Body of pancreas (tissue), 4 donors: ENCODE measurements around the gene DHRS1. TPM values are rescaled to one million over a fixed set of nuclear protein-coding genes. Genes with fewer than 3 reads are reported as not detected.

Experiments
- ATAC-seq: fragments of 150-250 bp; one replicate; pipeline ENCODE4 v1.9.1; 2016
- DNase-seq, 4 donors: peaks; one replicate each; pipeline ENCODE4 v3.0.0-alpha.2; 2019
- H3K27ac ChIP-seq, 4 donors: fragments of 200-600 bp; sonication (generic); 1 replicate in 3 of 4; 2 replicates in 1 of 4; pipeline versions ENCODE4 v1.5.1 to v1.6.1; 2016 to 2019; ENCODE audit warnings: mild to moderate bottlenecking in 1 of 4, mixed read lengths in 1 of 4, moderate library complexity in 1 of 4
- H3K27me3 ChIP-seq, 2 donors: fragments of 200-600 bp; sonication (generic); one replicate each; pipeline ENCODE4 v1.6.0; 2016; ENCODE audit warnings: mild to moderate bottlenecking in 1 of 2
- H3K36me3 ChIP-seq, 2 donors: fragments of 200-600 bp; sonication (generic); replicated peaks in 1 of 2; 2 replicates each; pipeline ENCODE4 v1.5.1; 2016; ENCODE audit warnings: low read depth in 2 of 2; ENCODE audit not compliant: insufficient read depth in 1 of 2
- H3K4me1 ChIP-seq: fragments of 200-600 bp; sonication (generic); one replicate; pipeline ENCODE4 v1.6.0; 2016
- H3K4me3 ChIP-seq, 2 donors: fragments of 200-600 bp; sonication (generic); 1 replicate in 1 of 2; 2 replicates in 1 of 2; pipeline ENCODE4 v1.5.1; 2016 to 2019
- H3K9me3 ChIP-seq, 3 donors: fragments of 200-600 bp; sonication (generic); 1 replicate in 2 of 3; 2 replicates in 1 of 3; pipeline ENCODE4 v1.5.1; 2016
- POLR2A ChIP-seq, 3 donors: fragments of 450-650 bp; IDR thresholded peaks; one replicate each; pipeline ENCODE4 v1.6.1; 2016; ENCODE audit warnings: antibody characterized with exemption in 3 of 3, mild to moderate bottlenecking in 2 of 3
- WGBS, 2 donors: methylation state at CpG; one replicate each; pipeline ENCODE4 v1.1.5; 2017; 5-methylcytosine and 5-hydroxymethylcytosine counted together
- intact Hi-C: fragments of 100-400 bp; cut with DNase I; formaldehyde crosslinking; loops from one replicate; pipeline ENCODE4 v1.15.1; 2023
- total RNA-seq, 2 donors: library from RNA; depleted of rRNA; stranded (reverse); fragments of >200 nt; gene quantifications; one replicate each; pipeline ENCODE4 v1.1.0, GENCODE V29; 2016
- TF ChIP-seq, protein P1 (sequence below), 7 experiments: fragments of 450-650 bp in 4 of 7; fragments of 200-600 bp in 3 of 7; sonication (generic) in 3 of 7; IDR thresholded peaks; one replicate each; pipeline ENCODE4 v1.5.1; 2016 to 2019; ENCODE audit warnings: antibody characterized with exemption in 7 of 7

The DHRS1 gene
- total RNA-seq, 2 donors from 2014 or later = 18.8 to 31.4 TPM

GRCh38 chr14:24337824-24338175 is 38.2 kb upstream of the DHRS1 start:
- ATAC-seq (no peak), DNase-seq (no peak)
- intact Hi-C loops = loop anchor here (10.0 kb wide), 1 partner anchor 97 kb away; no protein-coding TSS in a partner anchor
- TF ChIP-seq POLR2A (IDR thresholded peaks at IDR 0.05) = no peak
- TF ChIP-seq, protein P1, sequence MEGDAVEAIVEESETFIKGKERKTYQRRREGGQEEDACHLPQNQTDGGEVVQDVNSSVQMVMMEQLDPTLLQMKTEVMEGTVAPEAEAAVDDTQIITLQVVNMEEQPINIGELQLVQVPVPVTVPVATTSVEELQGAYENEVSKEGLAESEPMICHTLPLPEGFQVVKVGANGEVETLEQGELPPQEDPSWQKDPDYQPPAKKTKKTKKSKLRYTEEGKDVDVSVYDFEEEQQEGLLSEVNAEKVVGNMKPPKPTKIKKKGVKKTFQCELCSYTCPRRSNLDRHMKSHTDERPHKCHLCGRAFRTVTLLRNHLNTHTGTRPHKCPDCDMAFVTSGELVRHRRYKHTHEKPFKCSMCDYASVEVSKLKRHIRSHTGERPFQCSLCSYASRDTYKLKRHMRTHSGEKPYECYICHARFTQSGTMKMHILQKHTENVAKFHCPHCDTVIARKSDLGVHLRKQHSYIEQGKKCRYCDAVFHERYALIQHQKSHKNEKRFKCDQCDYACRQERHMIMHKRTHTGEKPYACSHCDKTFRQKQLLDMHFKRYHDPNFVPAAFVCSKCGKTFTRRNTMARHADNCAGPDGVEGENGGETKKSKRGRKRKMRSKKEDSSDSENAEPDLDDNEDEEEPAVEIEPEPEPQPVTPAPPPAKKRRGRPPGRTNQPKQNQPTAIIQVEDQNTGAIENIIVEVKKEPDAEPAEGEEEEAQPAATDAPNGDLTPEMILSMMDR (IDR thresholded peaks at IDR 0.05) = no peak
- Histone ChIP-seq H3K4me3 (no peak overlapping the region), H3K27ac (no peak overlapping the region), H3K36me3 (no peaks in the 10 kb centered on the region), H3K4me1 (peaks cover 43% of the 10 kb centered on the region), H3K27me3 (peaks cover 4 to 5% of the 10 kb centered on the region in 2 donors), H3K9me3 (no peaks in the 10 kb centered on the region)
- WGBS, 2 donors = 90 to 94% methylated on average over 8 of the region's 8 CpGs

DNA sequence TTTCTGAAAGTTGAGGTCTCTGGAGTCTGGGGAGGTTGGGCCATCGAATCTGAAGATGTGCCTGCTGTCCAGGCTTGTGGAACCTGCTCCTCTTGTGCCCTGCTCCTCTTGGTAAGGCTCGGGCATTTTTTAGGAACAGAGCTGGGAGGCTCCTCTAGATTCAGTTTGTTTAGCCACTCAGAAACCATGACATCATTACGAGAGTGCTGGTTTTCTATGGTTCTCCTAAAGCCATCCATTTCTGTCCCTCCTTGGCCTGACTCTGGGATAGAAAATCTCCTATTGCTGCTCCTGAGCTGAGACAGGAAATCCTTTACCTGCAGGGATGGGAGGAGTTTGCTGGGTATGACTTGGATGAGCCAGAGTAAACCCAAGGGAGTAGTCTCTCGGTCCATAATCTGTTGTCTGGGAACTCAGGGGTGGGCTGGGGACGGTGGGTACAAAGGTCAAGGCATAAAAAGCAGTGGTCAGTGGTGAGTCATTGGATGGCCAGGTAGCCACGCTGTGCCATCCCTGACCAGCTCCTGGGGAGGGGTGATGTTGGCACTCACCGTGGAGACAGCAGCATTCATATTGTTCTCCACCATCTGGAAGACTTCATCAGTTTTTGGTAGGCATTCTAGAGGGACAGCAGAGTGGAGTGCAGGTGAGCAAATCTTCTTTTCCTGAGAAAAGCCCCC is 37.7 kb upstream of the DHRS1 start:
- no peaks in the 10 kb centered on the region for H3K9me3 ChIP-seq
- no peak for DNase-seq
- intact Hi-C loops = loop anchor here (10.0 kb wide), 1 partner anchor 98 kb away; no protein-coding TSS in a partner anchor

DNA sequence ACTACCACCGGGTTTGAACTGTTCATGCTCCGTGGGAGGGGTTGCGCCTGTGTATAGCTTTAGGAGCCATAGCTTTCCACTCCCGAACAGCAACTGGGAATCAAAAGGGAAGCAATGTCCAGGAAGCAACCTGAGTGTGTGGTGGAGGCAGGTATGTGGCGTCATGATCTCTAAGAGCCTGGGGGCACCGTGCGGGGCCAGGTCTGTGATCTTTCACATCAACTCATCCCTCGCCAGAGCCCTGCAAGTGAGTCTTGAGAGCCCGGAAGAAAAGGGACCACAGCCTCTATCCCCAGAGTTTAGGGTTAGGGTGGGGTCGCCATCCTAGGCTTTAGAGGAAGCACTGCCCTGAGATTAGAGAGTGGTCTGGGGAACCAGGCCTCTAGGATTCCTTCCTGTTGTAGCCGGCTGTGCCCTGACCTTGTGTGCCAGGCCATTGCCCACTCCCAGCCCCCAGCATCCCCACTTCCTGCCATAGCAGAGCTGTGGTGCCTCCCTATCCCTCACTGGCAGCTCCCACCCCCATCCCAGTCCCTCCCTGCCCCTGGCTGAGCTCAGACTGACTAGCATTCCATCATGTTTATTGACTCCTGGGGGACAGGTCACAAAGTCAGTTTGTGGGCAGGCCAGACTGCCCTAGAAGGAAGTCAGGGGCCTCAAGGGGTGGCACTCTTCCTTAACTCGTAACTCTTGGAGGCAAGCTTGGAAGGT is 36.0 kb upstream of the DHRS1 start:
- DNase-seq (no peak), ATAC-seq (no peak)
- Histone ChIP-seq H3K4me1 (peaks cover 54% of the 10 kb centered on the region), H3K4me3 (no peak overlapping the region), H3K9me3 (no peaks in the 10 kb centered on the region), H3K36me3 (no peaks in the 10 kb centered on the region), H3K27me3 (peaks cover 4 to 5% of the 10 kb centered on the region in 2 donors), H3K27ac (peak overlapping the region in 1 of 4 donors; percentile 24)
- intact Hi-C loops = loop anchor here (10.0 kb wide), 1 partner anchor 99 kb away; no protein-coding TSS in a partner anchor
- TF ChIP-seq, protein P1 (IDR thresholded peaks at IDR 0.05) = no peak
- no peak for TF ChIP-seq POLR2A (IDR thresholded peaks at IDR 0.05)
- WGBS, 2 donors = 62 to 78% methylated on average over 6 to 12 of the region's 12 CpGs

More for the DNA sequence above, 37.7 kb upstream of the DHRS1 start:
- Histone ChIP-seq H3K4me3 (no peak overlapping the region), H3K27ac (no peak overlapping the region), H3K27me3 (peaks cover 4 to 5% of the 10 kb centered on the region in 2 donors), H3K36me3 (no peaks in the 10 kb centered on the region), H3K4me1 (peaks cover 48% of the 10 kb centered on the region)
- TF ChIP-seq, protein P1 (IDR thresholded peaks at IDR 0.05) = no peak
- TF ChIP-seq POLR2A (IDR thresholded peaks at IDR 0.05) = no peak
- 79 to 83% methylated on average over 6 to 7 of the region's 7 CpGs for WGBS, 2 donors
- no peak for ATAC-seq

DNA sequence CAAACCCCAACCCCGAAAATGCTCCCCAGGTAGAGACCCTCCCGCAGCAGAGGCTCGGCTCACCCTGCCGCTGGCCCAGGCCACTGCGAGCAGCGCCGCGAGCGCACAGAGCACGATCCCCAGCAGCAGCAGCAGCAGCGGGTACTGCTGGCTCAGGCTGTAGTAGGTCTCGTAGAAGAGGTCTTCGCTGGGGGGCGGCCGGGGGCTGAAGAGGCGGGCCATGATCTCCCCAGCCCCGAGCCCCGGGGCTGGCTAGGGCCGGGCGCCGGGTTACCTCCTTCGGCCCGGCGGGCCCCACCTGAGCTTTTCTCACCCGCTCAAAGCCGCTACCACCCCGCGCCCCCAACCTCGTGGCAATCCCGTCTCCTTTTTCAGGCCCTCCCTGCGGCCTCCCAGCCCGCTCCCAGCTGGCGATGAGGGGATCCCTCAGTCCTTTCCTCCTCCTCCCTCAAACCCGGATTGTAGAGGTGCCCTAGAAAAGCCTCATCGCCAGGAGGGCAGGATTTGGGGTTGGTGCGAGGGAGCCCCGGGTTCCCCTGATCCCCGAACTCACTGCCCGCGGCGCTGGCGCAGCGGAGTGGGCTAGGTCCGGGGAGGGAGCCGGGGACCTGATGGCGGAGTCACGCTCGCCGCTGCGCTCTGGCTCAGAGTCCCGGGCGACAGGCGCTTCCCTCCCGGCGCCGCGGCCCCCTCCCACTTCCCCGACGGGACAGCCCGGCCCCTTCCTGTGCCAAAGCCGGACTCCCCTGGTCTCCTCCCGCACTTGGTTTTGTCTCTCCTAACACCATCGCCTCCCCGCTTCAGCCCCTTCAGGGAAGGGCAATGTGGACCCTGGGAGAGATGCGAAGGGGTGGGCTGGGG is 35.1 kb upstream of the DHRS1 start, which contains the start of gene ADCY4:
ADCY4 (minus strand) TSS at position 641 of the 861 bp plus-strand sequence; CDS start at position 222, 419 bp downstream.
- ATAC-seq (no peak), DNase-seq (no peak)
- Histone ChIP-seq H3K9me3 (no peaks in the 10 kb centered on the region), H3K27me3 (peaks cover 4 to 5% of the 10 kb centered on the region in 2 donors), H3K36me3 (no peaks in the 10 kb centered on the region), H3K27ac (peak within 1 kb of the TSS in 1 of 4 donors; percentile 44), H3K4me1 (peaks cover 49% of the 10 kb centered on the region), H3K4me3 (no peak within 1 kb of the TSS)
- intact Hi-C loops = loop anchor here (10.0 kb wide), 1 partner anchor 100 kb away; no protein-coding TSS in a partner anchor
- WGBS, 2 donors = 12 to 22% methylated on average over 16 to 63 of the region's 65 CpGs
- TF ChIP-seq, protein P1 (IDR thresholded peaks at IDR 0.05) = no peak
- TF ChIP-seq POLR2A (IDR thresholded peaks at IDR 0.05) = peak in 2 of 3 donors; percentile 31 to 42
